ENCODE results near the gene NUP54.

Gene NUP54

GRCh38 chr4:76072760-76073159 lies 75.4 kb downstream of the NUP54 start:
- TF ChIP-seq LEF1 (IDR thresholded peaks at IDR 0.05; ENCODE audit: borderline replicate concordance) (no peak), FOXA1 (IDR thresholded peaks at IDR 0.05) (no peak), CTBP1 (IDR thresholded peaks at IDR 0.05; ENCODE audit: borderline replicate concordance) (no peak), ARNT (IDR thresholded peaks at IDR 0.05) (no peak), HDGF (IDR thresholded peaks at IDR 0.05; ENCODE audit: borderline replicate concordance) (no peak), TARDBP (IDR thresholded peaks at IDR 0.05) (no peak), SUZ12 (IDR thresholded peaks at IDR 0.05) (no peak), ELF4 (IDR thresholded peaks at IDR 0.05) (no peak), L3MBTL2 (conservative IDR thresholded peaks at IDR 0.05) (no peak), PKNOX1 (IDR thresholded peaks at IDR 0.05) (no peak), BHLHE40 (IDR thresholded peaks at IDR 0.05; ENCODE audit: borderline replicate concordance) (no peak), NFRKB (IDR thresholded peaks at IDR 0.05) (no peak), ZNF384 (IDR thresholded peaks at IDR 0.05) (no peak), FOXK2 (IDR thresholded peaks at IDR 0.05) (no peak), SP1 (IDR thresholded peaks at IDR 0.05) (no peak), FOXM1 (IDR thresholded peaks at IDR 0.05; ENCODE audit: borderline replicate concordance) (no peak)
- POLR2A ChIA-PET, result no interaction called here
- DNase-seq (ENCODE audit: extremely low spot score), result no peak
- CTCF ChIA-PET, result no interaction called here

GRCh38 chr4:76067652-76068286 lies 80.4 kb downstream of the NUP54 start:
- peak; percentile 69 for DNase-seq (ENCODE audit: extremely low spot score)
- POLR2A ChIA-PET, result no interaction called here

GRCh38 chr4:76066546-76066945 lies 81.7 kb downstream of the NUP54 start:
- POLR2A ChIA-PET, result no interaction called here
- CTCF ChIA-PET, result interaction anchor here (0.8 to 1.9 kb wide), 2 partner anchors 67 to 71 kb away, joined by 3 to 11 read pairs; no protein-coding TSS in a partner anchor

More at GRCh38 chr4:76067652-76068286, 80.4 kb downstream of the NUP54 start:
- CTCF ChIA-PET, result interaction anchor here (1.9 kb wide), 1 partner anchor 72 kb away, joined by 11 read pairs; no protein-coding TSS in a partner anchor
- TF ChIP-seq SP1 (IDR thresholded peaks at IDR 0.05) (no peak), FOXK2 (IDR thresholded peaks at IDR 0.05) (no peak), ZNF384 (IDR thresholded peaks at IDR 0.05) (no peak), PKNOX1 (IDR thresholded peaks at IDR 0.05) (no peak), HDGF (IDR thresholded peaks at IDR 0.05; ENCODE audit: borderline replicate concordance) (no peak), ARNT (IDR thresholded peaks at IDR 0.05) (no peak), LEF1 (IDR thresholded peaks at IDR 0.05; ENCODE audit: borderline replicate concordance) (no peak), SUZ12 (IDR thresholded peaks at IDR 0.05) (no peak), NFRKB (IDR thresholded peaks at IDR 0.05) (no peak), ELF4 (IDR thresholded peaks at IDR 0.05) (no peak), BHLHE40 (IDR thresholded peaks at IDR 0.05; ENCODE audit: borderline replicate concordance) (no peak), L3MBTL2 (conservative IDR thresholded peaks at IDR 0.05) (no peak)

More at GRCh38 chr4:76066546-76066945, 81.7 kb downstream of the NUP54 start:
- TF ChIP-seq PKNOX1 (IDR thresholded peaks at IDR 0.05) (no peak), FOXK2 (IDR thresholded peaks at IDR 0.05) (no peak), ZNF384 (IDR thresholded peaks at IDR 0.05) (no peak), L3MBTL2 (conservative IDR thresholded peaks at IDR 0.05) (no peak), ELF4 (IDR thresholded peaks at IDR 0.05) (no peak), FOXM1 (IDR thresholded peaks at IDR 0.05; ENCODE audit: borderline replicate concordance) (no peak), FOXA1 (IDR thresholded peaks at IDR 0.05) (no peak), LEF1 (IDR thresholded peaks at IDR 0.05; ENCODE audit: borderline replicate concordance) (no peak), SP1 (IDR thresholded peaks at IDR 0.05) (no peak)
- DNase-seq (ENCODE audit: extremely low spot score), result no peak
